HG03558 (cell line): Measurements from ENCODE around the gene PRKAR1B.
"Not testable (repeated sequence)": the region's sequence is repeated elsewhere in the genome, so short reads cannot be mapped to it uniquely, and the experiment has no call there.

Source experiments
- ATAC-seq: cut with Tn5 transposase; IDR thresholded peaks from one replicate; pipeline ENCODE4 v1.9.1; 2021; ENCODE audit warnings: moderate number of reproducible peaks; ENCODE audit not compliant: unreplicated experiment; ENCODE audit errors: extremely low read depth

The PRKAR1B gene

GRCh38 chr7:759569-759968 is 32.5 kb upstream of the PRKAR1B start:
- ATAC-seq: no peak

- no peak for ATAC-seq
These were observed 30.7 kb upstream of the PRKAR1B start for GRCh38 chr7:757741-758163.

- no peak for ATAC-seq
These were observed 30.0 kb upstream of the PRKAR1B start for GRCh38 chr7:756928-757560.

DNA sequence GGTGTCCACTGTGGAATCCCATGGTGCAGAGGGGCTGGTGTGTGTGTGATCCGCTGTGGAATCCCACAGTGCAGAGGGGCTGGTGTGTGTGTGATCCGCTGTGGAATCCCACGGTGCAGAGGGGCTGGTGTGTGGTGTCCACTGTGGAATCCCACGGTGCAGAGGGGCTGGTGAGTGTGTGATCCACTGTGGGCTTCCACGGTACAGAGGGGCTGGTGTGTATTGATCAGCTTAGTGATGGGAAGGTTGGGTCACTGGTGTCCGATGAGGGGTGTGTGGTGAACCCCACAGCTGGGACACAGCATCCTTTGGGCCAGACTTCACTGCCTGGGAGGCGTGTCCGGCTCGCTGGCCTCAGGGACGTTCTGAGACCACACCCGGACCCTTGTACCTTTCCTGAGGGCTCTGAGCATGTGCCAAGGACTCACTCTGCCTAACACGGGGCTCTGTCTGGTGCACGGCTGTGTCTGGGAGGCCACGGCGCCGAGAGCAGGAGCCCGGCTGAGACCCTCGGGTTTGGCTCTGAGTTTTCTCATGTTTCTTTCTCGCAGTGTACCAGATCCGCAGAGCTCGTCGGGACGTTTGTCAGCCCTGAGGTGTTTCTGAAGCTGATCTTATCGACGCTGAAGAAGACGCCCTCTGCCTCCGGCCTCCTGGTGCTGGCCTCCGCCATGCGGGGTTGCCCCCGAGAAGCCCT is 29.3 kb upstream of the PRKAR1B start:
- ATAC-seq: no peak

- no peak for ATAC-seq
These were observed 28.3 kb upstream of the PRKAR1B start for GRCh38 chr7:755413-755805.

GRCh38 chr7:754531-755412 is 27.7 kb upstream of the PRKAR1B start:
- ATAC-seq: no peak

GRCh38 chr7:753190-753589 is 26.1 kb upstream of the PRKAR1B start:
- ATAC-seq: no peak

DNA sequence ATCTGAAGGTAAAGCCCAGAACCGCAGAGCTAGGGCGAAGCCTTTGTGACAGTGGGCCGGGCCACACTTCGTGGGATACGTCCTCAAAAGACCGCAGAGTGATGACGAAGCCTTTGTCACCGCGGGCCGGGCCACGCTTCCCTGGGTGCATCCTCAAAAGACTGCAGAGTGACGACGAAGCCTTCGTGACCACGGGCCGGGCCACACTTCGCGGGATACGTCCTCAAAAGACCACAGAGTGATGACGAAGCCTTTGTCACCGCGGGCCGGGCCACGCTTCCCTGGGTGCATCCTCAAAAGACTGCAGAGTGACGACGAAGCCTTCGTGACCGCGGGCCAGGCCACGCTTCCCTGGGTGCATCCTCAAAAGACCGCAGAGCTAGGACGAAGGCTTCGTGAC is 25.2 kb upstream of the PRKAR1B start:
- not testable (repeated sequence) for ATAC-seq

- no peak for ATAC-seq
These were observed 24.7 kb upstream of the PRKAR1B start for GRCh38 chr7:751826-752225.

DNA sequence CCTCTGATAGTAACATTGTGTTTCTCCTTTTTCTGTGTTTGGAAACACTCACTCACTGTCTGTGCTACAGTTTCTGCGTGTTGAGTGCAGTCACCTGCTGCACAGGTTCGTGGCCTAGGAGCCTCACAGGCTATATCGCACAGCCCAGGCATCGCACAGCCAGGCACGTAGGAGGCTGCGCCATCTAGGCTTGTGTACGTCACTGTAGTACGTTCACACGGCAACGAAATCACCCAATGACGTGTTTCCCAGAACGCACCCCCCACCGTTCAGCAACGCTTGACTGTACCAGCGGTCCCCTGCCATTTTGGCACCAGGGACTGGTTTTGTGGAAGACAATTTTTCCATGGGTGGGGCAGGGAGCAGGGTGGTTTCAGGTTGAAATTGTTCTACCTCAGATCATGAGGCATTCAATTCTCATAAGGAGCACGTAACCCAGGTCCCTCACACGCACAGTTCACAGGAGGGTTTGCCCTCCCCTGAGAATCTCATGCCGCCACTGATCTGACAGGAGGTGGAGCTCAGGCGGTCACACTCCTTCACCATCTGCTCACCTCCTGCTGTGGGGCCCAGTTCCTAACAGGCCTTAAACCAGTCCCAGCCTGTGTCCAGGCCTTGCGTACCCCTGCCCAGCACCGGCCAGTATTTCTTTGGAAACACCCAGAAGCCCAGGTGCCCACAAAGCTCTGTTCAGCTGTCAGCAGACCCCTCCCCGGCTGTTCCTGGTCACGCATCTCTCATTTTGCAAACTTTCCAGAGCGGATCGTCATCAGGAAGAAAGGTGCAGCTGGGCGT is 23.2 kb upstream of the PRKAR1B start:
- no peak for ATAC-seq

DNA sequence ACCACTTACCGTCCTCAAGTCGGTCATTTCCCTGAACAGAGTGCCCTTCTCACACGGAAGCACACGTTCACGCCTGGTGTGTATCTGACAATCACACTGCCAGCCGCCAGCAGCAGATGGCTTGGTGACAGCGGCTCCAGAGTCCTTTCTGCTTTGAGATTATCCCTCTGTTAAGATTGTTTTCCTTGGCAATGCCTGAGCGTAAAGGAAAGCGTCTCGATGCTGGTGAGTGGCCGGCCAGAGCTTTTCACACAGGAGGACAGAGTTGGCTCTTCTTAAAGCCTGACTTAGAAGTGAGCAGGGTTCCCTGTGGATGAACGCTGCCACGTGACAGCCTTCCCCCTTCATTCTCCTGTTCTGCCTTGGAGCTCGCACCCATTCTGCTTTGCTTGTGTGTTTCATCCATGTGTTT is 22.1 kb upstream of the PRKAR1B start:
- no peak for ATAC-seq

- no peak for ATAC-seq
These were observed 21.4 kb upstream of the PRKAR1B start for GRCh38 chr7:748446-748845.

DNA sequence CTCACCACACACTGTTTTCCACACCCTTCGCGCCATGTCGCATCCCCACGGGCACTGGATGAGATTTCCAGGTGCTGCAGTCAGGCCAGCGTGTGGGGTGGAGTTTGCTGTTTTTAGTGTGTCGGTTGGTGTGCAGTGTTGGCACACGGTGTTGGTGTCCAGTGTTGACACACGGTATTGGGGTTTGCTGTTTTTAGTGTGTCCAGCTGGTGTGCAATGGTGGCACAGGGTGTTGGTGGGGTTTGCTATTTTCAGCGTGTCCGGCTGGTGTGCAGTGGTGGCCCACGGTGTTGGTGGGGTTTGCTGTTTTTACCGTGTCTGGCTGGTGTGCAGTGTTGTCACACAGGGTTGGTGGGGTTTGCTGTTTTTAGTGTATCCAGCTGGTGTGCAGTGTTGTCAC is 20.1 kb upstream of the PRKAR1B start:
- no peak for ATAC-seq

DNA sequence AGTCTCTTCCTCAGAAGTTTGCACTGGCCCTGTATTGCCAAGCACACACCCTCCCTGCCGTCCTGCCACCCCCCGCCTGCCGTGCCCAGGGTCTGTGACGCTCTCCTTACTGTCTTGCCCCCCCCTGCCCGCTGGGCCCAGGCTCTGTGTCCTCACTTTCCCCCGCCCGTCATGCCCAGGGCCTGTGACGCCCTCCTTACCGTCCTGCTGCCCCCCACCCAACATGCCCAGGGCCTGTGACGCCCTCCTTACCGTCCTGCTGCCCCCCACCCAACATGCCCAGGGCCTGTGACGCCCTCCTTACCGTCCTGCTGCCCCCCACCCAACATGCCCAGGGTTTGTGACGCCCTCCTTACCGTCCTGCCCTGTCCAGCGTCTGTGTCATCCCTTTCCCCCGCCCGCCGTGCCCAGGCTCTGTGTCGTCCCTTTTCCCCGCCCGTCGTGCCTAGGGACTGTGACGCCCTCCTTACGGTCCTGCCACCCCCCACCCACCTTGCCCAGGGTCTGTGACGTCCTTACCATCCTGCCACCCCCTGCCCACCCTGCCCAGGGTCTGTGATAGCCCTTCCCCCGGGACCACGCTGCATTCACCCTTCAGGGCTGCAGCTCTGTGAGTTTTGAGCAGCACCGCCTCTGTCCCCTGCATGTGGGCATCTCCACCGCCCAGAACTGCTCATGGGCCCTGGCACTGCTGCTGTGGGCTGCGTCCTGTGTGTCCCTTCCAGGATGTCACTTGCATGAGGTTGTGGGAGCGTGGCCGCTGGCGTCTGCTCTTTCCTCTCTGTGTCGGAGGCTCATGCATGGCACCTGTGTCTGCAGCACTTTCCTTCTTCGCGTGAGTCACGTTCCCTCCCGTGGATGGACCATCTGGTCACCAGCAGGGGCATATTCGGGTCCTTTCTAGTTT is 19.3 kb upstream of the PRKAR1B start:
- ATAC-seq: no peak

GRCh38 chr7:745431-746154 is 18.5 kb upstream of the PRKAR1B start:
- ATAC-seq: no peak

DNA sequence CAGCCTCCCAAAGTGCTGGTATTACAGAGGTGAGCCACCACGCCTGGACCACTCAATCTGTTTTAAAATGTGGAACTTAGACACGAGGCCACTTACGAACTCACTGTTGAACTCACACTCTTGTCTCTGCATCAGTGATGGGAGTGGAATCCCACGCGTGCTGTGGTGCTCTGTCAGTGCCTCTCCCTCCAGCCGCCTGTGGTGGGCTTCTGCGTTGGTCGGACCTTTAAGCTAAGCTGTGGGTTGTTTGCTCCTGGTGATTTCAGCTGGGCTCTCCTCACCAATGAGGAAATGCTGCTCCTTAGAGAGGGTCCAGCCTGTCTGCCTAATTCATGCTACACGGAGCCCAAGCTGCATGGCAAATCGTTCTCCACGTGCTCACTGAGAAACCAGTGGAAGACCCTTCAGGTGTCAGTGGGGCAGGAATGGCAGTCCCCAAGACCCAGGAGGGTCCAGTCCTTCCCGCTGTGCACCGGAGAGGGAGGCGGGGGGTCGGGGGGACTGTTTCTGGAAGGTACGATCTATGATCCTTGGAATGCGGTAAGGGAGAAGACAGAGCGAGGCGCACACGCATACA is 17.9 kb upstream of the PRKAR1B start:
- ATAC-seq: no peak

- ATAC-seq: not testable (repeated sequence)
These were observed 17.0 kb upstream of the PRKAR1B start for GRCh38 chr7:744128-744520.

DNA sequence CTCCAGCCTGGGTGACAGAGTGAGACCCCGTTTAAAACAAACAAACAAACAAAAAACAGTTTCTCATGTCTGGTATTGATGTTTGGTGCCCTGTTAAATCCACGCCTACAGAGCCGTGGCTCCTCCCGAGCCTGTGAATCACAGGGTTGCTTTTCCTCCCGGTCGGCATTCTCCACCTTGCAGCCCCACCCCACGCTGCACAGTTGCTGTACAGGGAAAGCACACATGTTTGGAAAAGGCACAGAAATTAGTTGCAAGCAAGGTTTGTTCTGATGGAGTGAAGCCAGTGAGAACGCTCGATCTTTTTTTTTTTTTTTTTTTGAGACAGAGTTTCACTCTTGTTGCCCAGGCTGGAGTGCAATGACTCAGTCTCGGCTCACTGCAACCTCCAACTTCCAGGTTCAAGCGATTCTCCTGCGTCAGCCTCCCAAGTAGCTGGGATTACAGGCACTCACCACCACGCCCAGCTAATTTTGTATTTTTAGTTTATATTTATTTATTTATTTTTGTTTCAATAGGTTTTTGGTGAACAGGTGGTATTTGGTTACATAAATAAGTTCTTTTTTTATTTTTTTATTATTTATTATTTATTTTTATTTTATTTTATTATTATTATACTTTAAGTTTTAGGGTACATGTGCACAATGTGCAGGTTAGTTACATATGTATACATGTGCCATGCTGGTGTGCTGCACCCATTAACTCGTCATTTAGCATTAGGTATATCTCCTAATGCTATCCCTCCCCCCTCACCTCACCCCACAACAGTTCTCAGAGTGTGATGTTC is 16.5 kb upstream of the PRKAR1B start:
- ATAC-seq: not testable (repeated sequence)
